GM19240 (cell line): ENCODE results near the gene ARL2.
A peak's percentile ranks its signal among the peaks of the same experiment; 100 is the strongest.
"Not testable (repeated sequence)": the region's sequence is repeated elsewhere in the genome, so short reads cannot be mapped to it uniquely, and the experiment has no call there.

Experiments
- DNase-seq: peaks from one replicate; pipeline ENCODE4 v3.0.0; 2011; ENCODE audit warnings: low spot score; ENCODE audit not compliant: insufficient read length

Gene ARL2

DNA sequence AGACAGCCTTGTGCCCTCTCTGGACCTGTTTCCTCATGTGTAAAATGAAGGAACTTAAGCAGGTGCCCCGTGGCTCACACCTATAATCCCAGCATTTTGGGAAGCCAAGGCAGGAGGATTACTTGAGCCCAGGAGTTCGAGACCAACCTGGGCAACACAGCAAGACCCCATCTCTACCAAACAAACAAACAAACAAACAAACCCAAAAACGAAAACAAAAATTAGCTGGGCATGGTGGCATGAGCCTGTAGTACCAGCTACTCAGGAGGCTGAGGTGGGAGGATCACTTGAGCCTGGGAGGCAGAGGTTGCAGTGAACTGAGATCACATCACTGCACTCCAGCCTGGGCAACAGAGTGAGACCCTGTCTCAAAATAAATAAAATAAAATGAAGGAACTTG, 10.0 kb upstream of the ARL2 start:
- DNase-seq, result not testable (repeated sequence)

DNA sequence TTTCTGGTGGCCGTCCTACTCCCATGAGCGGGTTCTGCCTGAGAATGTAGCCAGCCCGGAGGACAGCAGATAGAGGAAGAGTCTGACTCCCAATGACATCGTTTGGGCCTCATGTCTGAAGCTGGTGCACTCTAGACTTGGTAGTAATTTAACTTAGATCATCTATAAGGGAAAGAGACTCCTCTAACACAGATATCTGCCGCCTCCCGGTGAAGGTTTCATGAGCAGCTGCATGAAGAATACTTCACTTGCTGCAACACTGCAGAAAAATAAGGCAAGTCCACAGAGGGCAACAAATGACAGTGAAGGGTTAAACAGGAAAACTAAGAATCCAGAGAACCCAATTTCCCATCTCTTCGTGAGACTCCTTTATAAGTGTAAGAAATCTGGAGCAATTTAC, 5.9 kb upstream of the ARL2 start:
- no peak for DNase-seq

DNA sequence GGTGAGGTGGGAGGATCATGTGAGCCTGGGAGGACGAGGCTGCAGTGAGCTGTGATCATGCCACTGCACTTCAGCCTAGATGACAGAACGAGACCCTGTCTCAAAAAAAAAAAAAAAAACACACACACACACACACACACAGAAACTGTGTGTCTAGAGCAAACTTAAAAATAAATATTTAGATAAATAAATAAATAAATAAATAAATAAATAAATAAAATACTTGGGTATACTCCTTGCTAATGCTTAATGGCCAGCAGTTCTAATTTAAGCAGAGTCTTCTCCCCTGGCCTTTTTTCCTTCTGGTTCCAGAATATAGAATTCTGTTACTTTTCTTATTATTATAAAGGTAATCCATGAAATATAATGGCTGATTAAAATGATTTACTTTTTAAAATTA, 5.1 kb upstream of the ARL2 start:
- no peak for DNase-seq

DNA sequence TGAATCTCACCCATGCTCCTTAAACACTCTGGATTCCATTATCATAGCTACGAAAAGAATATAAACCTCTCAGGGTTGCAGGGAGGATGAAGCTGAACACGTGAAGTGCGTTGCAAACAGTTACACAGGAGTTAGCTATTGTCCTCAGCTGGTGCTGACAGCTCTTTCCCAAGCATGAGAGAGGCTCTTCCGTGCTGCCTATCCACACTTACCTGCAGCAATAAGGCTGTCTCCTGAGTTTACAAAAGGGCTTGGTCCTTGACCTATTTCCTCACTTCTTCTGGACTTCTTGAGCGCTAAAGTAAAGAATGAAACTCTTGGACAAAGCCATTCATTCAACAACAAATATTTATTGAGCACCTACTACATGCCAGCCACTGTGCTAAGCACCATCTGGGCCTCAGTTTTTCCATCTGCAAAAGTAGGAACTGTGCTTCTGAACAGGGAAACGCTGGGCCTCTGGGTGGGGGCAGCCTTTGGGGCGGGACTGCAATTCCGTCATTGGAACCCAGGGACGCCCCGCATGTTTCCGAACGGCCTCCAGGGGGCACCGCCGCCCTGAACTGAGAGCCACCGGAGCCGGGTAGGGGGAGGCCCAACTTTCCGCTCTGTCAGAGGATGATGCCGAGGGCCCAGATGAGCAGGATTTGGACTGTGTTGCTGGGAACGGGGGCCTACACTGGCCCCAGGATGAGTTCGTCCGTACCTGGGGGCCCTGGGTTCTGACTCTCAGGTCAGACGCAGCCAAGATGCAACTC, 651 bp upstream of the ARL2 start:
- peak; percentile 97 for DNase-seq

DNA sequence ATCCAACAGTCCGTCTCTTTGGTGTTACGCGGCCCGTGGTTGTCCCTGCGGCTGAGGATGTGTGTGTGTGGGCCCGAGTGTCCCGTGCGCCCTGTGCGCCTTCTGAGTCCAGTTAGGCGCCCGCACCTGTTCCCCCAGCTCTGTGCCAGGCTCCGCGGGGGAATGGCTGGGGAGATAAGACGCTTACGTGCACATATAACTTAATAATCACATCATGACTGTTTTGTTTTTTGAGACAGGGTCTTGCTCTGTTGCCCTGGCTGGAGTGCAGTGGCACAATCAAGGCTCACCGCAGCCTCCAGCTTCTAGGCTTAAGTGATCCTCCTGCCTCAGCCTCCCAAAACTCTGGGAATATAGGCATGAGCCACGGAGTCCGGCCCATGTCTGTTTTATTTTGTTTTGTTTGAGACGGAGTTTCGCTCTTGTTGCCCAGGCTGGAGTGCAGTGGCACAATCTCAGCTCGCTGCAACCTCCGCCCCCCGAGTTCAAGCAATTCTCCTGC, 817 bp downstream of the ARL2 start:
- DNase-seq, result no peak

DNA sequence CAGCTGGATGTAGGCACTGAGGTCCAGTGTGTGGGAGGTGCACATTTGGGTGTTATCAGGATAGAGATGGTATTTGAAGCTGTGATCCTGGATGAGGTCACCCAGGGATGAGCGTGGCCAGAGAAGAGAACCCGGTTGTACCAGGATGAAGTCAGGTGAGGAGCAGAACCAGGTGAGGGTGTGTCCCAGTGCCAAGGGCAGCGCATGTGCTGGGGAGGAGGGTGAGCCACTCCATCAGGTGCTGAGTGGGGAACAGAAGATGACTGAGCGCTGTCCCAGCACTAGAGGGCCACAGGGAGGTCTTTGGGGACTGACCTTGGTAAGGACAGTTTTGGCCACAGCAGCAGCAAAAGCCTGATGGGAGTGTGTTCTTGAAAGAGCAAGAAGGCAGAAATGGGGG, 2.7 kb downstream of the ARL2 start:
- DNase-seq, result no peak

DNA sequence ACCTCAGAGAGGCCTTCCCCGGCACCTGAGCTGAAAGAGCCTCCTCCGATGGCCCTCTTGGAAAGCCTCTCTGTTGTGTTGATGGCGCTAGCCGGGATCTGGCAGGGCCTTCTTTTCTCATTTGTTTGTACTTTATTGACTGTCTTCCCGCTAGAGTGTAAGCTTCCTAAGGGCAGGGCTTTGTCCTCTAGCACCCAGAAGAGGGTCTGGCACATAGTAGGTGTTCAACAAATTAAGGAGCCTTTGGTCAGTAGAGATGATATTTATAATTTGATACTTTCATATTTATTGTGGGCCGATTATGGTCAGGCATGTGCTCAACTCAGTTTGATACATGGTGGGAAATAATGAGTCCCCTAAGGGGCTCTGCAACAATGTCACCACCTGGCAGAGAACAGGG, 4.0 kb downstream of the ARL2 start:
- no peak for DNase-seq

DNA sequence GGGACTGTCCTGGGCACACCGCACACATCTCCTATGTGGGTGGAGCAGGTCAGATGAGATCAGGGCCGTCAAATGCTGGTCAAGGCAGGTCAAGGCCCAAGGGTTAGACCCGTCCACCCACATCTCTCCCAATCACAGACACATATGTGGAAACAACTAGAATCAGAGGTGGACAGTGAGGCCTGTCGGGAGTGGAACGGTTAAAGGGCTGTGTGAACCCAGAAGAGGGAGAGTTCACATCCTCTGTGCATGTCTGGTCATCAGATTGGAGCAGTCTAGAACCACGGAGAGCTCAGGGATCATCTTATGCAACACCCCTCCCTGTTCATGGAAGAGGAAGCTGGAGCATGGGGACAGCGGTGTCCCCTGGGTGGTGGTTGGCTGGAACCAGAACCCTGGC, 5.9 kb downstream of the ARL2 start:
- DNase-seq, result no peak

DNA sequence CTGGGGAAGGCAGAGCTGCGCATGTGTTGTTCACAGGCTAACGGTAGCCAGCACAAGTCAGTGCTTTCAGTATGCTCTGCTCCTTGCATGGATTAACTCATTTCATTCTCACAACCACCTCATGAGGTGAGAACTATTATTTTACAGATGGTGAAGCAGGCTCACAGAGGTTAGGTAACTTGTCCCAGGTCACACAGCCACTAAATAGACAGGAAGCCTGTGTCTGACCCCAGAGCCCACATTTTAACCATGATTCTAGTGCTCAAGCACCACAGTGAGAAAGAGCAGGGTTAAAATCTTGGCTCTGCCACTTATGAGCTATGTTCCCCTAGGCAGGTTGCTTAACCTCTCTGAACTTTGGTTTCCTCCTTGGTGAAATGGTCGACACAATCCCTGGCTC, 7.0 kb downstream of the ARL2 start:
- no peak for DNase-seq

DNA sequence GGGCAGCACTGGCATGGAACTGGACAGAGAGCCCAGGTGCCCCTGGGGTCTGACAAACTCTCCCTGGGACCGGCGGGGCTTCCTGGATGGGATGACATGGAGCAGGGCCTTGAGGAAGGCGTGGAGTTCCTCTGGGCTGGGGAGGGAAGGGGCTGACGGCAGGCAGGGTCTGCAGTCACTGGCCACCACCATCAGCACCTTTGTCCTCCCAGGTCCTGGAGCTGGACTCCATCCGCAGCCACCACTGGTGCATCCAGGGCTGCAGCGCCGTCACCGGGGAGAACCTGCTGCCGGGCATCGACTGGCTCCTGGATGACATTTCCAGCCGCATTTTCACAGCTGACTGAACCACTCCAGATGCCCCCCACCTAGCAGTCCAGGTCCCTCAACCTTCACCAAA, 7.5 kb downstream of the ARL2 start:
- no peak for DNase-seq

DNA sequence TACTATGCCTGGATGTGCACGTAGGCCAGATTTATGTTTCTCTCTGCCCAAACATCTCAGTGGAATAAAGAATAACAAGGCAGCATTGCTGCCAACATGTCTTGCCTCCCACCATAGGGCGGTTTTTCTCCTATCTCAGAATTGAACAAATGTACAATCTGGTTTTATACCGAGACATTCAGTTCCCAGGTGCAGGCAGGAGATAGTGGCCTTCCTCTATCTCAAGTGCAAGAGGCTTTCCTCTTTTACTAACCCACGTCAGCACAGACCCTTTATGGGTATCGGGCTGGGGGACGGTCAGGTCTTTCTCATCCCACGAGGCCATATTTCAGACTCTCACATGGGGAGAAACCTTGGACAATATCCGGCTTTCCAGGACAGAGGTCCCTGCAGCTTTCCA, 9.5 kb downstream of the ARL2 start:
- not testable (repeated sequence) for DNase-seq

DNA sequence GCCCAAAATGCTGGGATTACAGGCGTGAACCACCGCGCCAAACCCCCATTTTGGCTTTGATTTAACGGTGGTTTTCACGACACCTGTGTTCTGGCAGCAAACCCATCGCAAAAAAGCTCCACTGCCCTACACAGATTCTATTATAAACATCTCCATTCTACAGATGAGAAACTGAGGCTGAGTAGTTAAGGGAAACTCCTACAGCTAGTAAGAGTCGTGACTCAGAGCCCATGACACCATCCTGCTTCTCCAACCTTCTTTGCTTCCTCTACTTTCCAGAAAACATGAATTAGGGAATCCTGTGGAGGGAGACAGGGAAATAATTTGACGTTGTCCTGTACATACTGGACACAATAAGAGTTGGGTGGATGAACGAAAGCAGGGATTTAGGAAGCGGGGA, 12.8 kb downstream of the ARL2 start:
- DNase-seq, result no peak

DNA sequence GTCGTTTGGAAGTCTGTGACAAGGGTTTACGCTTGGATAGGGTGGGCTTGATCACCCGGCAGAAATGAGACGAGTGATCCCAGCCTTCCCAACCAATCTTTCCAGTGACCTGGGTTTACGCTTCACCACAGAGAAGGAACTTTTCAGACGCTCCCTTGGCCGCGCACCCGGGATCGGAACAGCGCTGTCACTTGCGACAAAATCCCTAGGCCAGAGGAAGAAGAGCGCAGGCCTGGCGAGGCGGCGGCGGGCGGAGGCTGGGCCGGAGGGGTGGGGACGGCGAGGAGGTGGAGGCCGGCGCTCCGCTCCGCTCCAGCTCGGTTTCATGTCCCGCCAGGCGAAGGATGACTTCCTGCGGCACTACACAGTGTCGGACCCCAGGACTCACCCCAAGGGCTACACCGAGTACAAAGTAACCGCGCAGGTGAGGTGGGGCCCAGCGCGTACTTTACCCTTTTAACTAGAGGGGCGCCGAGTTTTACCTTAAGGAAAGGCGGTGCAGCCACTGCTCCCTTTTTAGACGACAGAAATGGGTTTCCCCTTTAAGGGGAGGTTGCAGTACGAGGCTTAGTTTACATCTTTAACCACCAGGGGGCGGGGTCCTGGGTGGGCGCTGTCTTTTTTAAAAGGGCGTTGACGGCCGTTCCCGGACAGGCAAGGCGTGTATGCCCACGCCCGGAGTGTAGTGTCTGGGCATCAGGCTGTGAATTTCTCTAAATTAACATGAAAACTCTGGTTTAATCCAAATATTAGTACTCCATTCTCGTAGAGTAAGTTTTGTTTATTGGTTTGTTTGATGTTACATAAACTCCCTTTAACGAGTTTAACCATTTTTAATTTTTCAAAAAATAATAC, 13.5 kb downstream of the ARL2 start, which contains the start of gene SNX15:
TSS of gene SNX15 (plus strand) at position 227 of the 855 bp plus-strand sequence. CDS start at position 326, 99 bp downstream.
- DNase-seq, result peak; percentile 89

DNA sequence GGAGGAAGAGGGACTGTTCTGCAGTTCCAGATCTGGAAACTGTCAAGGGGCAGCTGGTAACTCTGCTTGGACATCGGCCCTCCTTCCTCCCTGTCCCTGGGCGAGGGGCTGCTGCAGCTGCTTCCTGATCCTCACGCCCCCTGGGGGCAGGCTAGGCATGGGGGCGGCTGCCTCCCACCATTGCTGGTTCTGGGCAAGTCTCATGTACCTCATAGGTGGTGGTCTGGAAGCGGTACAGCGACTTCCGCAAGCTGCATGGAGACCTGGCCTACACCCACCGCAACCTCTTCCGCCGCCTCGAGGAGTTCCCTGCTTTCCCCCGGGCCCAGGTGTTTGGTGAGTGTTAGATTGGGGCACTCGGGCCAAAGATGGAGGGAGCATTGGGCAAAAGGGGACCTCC, 18.3 kb downstream of the ARL2 start:
- no peak for DNase-seq

DNA sequence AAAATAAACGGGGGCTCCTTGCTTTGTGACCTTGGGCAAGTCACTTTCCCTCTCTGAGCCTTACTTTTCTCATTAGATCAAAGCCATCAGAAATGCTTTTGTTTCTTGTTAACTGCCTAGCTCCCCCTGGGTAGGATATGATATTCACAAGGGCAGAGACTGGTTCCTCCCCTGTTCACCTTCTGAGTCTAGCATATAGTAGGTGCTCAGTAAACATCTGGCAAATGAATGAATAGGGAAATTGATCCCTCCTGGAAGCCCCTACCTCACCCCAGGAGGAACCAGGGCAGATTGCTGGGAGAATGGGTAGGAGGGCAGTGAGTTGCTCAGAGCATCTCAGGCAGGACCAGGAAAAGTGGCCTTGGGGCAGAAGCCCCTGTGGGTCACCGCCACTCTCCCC, 20.5 kb downstream of the ARL2 start:
- DNase-seq, result no peak

DNA sequence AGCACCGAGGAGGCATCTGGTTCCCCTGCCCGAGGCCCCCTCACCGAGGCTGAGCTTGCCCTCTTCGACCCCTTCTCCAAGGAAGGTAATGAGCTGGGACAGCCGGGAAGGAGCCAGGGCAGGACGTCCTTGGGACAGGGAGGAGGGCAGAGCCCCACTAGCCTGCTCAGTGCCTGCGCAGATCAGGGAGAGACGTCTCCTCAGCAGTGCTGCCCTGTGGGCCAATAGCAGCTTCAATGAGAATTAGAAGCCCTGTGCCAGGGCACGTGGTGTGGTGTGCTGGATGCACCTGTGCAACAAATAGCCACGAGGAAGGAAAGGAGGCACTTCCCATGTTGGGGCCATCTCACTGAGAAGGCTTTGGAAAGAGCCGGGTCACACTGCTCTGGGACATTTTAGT, 21.6 kb downstream of the ARL2 start:
- DNase-seq, result no peak

DNA sequence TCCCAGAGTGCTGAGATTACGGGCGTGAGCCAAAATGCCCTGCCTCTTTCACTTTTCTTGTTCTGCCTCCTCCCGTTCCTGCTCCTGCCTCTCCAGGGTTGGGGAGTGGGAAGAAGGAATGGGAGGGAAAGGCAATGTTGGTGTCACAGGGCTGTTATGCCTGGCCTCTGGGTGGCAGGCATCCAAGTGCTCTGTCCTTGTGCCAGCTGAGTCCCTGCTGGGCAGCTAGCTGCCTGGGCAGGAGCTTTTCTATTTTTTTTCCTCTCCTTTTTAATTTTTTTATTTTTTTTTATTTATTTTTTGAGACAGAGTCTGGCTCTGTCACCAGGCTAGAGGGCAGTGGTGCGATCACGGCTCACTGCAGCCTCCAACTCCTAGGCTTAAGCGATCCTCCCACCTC, 23.0 kb downstream of the ARL2 start:
- no peak for DNase-seq

DNA sequence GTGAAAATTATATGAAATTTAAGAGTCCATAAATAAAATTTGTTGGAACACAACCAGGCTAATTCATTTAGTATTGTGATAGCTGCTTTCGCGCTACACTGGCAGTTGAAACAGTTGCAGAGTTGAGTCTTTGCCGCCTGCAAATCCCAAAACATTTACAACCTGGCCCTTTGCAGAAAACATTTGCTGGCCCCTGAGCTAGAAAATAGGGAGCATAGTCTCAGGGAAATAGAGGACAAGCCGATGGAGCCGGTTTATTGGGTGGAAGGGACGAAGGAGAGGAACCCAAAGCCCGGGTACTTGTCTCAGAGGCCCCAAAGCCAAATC, 26.5 kb downstream of the ARL2 start:
- no peak for DNase-seq

DNA sequence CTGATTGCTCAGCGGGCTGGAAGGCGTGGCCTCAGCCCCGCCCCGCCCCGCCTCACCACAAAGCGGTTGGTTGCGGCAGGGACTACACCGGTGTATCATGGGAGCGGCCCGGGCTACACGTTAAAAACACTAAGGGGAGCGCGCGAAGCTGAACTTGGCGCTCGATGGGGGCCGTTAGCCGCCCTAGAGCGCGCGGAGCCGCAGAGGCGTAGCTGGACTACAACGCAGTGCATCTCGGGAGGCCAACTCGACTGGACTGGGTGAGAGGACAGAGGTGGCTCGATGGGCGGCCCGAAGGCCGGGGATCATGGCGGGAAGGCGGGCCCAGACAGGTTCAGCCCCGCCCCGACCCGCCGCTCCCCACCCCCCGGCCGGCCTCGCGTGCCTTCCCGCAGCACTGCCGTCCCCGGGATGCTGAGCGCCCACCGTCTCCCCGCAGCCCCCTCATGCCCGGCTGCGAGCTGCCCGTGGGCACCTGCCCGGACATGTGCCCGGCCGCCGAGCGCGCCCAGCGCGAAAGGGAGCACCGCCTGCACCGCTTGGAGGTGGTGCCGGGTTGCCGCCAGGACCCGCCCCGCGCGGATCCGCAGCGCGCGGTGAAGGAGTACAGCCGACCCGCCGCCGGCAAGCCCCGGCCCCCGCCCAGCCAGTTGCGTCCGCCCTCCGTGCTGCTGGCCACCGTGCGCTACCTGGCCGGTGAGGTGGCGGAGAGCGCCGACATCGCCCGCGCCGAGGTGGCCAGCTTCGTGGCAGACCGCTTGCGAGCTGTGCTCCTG, 27.1 kb downstream of the ARL2 start, which contains the start of gene SAC3D1:
TSS of gene SAC3D1 (plus strand) at position 364 of the 776 bp plus-strand sequence. CDS start at position 447, 83 bp downstream.
- DNase-seq, result peak; percentile 98

DNA sequence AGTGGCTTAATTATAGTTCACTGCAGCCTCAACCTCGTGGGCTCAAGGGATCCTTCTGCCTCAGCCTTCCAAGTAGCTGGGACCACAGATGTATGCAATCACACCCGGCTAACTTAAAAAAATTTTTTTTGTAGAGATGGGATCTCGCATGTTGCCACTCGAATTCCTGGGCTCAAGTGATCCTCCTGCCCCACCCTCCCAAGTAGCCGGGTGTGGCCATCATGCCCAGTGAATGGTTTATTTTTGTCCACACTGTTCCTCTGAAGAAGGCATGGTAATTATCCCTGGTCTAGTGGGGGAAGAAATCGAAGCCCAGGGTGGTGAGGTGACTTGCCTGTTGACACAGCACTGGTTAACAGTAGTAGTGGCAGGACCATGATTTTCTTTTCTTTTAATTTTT, 28.9 kb downstream of the ARL2 start:
- no peak for DNase-seq

DNA sequence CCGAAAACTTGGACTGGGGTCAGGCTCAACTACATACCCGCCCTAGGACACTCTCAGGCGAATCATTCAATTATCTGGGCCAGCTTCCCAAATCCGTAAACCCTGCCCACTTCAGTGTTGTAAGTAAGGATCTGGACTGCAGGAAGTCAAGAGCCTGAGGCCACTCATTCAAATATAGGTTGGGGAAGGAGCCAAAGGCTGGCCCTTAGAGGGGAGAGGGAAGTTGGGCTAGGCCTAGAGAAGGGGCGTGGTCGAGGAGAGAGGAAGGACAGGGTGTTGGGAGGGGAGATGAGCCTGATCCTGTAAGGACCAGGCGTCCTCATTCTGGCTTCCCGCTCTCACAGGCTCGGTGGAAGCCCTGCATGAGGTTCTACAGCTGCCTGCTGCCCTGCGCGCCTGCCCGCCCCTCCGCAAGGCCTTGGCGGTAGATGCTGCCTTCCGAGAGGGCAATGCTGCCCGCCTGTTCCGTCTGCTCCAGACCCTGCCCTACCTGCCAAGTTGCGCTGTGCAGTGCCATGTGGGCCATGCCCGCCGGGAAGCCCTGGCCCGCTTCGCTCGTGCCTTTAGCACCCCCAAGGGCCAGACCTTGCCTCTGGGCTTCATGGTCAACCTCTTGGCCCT, 30.0 kb downstream of the ARL2 start:
- DNase-seq, result no peak
